ENCODE results near the gene ADAMTS4.
"Not testable (repeated sequence)": the region's sequence is repeated elsewhere in the genome, so short reads cannot be mapped to it uniquely, and the experiment has no call there.

ADAMTS4 gene

GRCh38 chr1:161198897-161199431 lies at the start of gene ADAMTS4:
Gene ADAMTS4 (minus strand): TSS chr1:161199054. CDS start chr1:161198627, 427 bp downstream.
- no peak for DNase-seq (ENCODE audit: low read depth)

GRCh38 chr1:161244888-161245287 lies 46.0 kb upstream of the ADAMTS4 start:
- no peak for DNase-seq (ENCODE audit: low read depth)

DNA sequence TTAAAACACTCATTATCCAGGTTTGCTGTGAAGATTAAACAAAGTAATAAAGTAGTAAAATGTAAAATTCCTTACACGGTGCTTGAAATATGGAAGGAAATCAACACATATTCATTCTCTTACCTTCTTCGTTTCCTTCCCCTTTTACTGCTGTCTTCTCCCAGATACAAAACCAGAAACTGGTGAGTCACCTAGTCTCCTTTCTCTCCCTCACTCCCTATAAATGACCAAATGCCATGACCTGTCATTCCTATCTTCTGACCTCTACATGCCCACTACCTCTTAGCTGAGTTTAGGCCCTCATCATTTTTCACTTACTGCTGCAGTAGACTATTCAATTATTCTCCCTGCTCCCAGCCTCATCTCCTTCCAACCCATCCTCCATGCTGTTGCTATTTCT lies 43.5 kb upstream of the ADAMTS4 start:
- DNase-seq (ENCODE audit: low read depth): no peak

- DNase-seq (ENCODE audit: low read depth): no peak
These were observed 42.8 kb upstream of the ADAMTS4 start for GRCh38 chr1:161241682-161242081.

- no peak for DNase-seq (ENCODE audit: low read depth)
These were observed 39.2 kb upstream of the ADAMTS4 start, which contains the start of gene NR1I3 for GRCh38 chr1:161238039-161238473. Gene NR1I3 (minus strand): TSS chr1:161238203. CDS start chr1:161236565, 1,638 bp downstream.

DNA sequence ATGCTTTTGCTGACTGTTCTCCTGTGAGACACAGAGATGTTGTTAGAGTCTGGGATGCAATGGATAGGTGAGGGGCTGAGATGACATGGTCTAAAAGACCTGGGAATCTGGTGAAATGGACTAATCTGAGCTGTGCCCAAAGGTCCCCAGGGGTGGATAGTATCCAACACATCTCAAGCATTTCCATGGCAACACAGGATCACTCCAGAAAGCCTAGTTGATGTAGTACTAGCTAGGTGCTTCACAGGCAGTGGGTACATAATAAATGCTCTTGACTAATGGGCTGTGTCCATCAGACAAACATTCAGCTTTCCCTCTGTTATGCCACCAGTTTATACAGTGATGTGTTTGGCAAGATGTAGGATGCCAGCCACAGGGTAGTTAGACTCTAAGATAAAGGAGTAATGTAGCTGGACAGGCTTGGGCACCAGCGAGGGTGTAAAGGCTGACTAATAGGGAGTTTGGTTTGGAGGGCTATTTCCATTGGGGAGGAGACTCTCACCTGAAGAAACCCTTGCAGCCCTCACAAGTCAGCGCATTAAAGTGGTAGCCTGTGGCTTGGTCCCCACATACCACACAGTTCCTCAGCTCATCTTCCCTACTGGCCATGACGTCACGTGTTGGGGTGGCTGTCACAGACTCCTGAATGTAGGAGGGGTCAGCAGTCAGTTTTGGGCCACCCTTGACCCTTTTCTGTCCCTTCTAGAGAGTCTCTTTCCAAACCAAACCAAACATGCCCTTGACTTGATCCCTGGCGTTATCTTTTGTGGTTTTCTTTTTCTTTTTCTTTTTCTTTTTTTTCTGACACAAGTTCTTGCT lies 37.3 kb upstream of the ADAMTS4 start:
- no peak for DNase-seq (ENCODE audit: low read depth)

DNA sequence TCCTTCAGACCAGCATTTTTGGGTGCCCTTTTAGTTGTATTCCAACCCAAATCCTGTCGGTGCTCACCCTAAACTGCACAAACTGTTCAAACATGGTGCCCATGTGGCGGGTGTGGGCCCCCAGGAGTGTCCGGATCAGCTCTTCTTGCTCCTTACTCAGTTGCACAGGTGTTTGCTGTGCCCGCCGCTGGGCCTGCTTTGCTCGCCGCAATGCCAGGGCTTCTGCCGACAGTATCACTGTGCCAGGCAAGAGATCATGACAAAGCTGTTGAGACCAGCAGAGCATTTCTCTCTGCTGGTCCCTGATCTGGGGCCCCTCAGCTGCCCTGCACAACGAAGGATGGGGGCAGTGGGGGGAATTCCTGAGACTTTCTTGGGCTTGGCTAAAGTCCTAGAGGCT lies 34.2 kb upstream of the ADAMTS4 start:
- no peak for DNase-seq (ENCODE audit: low read depth)

- no peak for DNase-seq (ENCODE audit: low read depth)
These were observed 31.9 kb upstream of the ADAMTS4 start for GRCh38 chr1:161230762-161231161.

DNA sequence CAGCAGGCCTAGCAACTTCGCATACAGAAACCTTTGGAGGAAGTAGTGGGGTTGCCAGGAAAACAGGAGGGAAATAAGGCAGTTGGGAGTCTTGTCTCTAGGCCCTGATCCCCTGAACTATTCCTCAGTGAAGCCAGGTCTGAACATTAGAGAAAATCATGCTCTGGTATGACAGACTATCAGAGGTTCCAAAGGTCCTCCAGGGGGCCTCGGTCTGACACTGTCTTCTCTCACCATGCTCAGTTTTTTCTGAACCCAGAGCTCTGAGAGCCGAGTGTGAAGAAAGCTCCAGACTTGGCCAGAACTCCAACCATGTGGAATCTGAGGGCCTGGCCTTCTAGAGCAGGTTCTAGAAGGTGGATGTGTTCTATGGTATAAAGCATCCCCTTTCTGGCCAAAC lies 31.0 kb upstream of the ADAMTS4 start:
- DNase-seq (ENCODE audit: low read depth): no peak

DNA sequence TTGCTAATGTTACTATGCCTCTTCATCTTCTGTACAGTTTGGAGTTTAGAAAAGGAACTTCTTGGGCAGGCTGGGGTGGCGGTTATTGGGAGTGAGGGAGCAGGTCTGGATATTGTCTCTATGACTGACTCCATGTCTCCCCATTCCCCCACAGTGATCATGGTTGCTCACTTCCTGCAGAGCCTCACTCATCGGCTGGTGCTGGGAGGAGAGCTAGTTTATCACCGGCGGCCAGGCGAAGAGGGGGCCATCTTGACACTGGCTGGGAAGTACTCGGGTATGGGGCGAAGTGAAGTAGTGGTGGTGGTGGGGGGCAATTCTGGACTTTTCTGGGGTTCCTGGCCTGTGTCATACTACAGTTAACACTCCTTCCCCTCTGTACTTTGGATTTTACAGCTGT lies 29.2 kb upstream of the ADAMTS4 start:
- DNase-seq (ENCODE audit: low read depth): no peak

DNA sequence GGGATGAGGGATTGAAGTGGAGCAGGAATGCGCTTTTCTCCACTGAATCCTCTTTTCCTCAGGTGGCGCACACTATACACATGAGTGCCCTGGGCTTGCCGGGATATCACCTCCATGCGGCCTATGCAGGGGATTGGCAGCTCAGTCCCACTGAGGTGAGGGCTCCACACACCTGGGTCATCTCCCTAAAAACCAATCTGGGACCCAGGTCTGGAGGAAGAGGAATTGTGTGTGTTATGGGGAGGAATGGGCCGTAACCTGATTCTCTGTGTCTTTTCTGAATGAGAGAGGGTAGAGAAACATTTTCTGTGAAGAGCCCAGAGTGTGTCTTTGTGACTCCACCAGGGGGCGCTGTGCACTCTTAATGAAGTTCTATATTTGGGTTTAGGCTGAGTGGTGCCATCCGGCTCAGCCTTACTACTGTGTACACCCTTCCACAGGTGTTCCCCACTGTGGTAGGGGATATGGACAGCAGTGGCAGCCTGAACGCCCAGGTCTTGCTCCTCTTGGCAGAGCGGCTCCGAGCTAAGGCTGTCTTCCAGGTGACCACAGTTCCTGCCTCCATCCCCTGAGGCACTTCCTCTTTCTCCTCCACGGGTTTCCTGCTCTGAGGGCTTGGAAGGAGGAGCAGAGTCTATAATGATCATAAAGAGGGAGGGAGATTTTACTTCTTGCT lies 28.5 kb upstream of the ADAMTS4 start:
- DNase-seq (ENCODE audit: low read depth): peak; percentile 93

DNA sequence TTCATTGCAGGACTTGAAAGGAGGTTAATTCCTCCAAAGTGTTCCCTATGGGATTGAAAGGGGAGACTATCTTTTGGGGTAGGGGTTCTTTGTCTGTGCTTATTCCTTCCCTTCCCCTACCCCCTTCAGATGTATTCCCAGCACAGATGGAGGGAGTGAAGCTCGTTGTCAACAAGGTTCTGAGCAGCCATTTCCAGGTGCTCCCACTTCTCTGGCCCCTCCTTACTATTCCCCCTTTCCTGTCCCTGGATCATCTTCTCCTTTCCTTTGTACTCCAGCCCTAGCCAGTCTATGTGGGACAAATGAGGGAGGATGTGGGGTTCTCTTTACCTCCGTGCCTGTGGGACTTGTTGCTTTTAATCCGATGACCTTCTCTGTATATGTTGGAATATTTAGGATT lies 27.9 kb upstream of the ADAMTS4 start:
- DNase-seq (ENCODE audit: low read depth): no peak

GRCh38 chr1:161226320-161226711 lies 27.5 kb upstream of the ADAMTS4 start:
- no peak for DNase-seq (ENCODE audit: low read depth)

GRCh38 chr1:161225534-161226319 lies 26.9 kb upstream of the ADAMTS4 start, which contains the start of gene TOMM40L:
Gene TOMM40L (plus strand): TSS chr1:161226060. CDS start chr1:161226490, 430 bp downstream.
- DNase-seq (ENCODE audit: low read depth): peak; percentile 74

DNA sequence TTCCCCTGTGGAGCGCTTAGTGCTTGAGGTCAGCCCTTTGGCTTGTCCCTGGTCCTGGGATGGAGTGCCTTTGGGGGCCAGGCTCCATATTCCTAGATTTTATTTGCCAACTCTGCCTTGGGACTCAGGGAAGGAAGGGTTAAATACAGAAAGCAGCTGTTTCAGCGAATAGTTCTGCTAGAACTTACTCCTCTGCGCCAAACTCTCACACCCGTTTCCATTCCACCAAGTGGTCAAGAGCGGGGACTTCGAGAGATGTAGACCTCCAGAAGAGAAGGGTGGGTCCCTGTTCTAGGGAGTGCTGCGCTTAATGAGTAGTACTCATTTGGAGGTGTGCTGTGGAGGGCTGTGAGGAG lies 26.3 kb upstream of the ADAMTS4 start:
- no peak for DNase-seq (ENCODE audit: low read depth)

GRCh38 chr1:161224695-161225087 lies 25.8 kb upstream of the ADAMTS4 start:
- not testable (repeated sequence) for DNase-seq (ENCODE audit: low read depth)

DNA sequence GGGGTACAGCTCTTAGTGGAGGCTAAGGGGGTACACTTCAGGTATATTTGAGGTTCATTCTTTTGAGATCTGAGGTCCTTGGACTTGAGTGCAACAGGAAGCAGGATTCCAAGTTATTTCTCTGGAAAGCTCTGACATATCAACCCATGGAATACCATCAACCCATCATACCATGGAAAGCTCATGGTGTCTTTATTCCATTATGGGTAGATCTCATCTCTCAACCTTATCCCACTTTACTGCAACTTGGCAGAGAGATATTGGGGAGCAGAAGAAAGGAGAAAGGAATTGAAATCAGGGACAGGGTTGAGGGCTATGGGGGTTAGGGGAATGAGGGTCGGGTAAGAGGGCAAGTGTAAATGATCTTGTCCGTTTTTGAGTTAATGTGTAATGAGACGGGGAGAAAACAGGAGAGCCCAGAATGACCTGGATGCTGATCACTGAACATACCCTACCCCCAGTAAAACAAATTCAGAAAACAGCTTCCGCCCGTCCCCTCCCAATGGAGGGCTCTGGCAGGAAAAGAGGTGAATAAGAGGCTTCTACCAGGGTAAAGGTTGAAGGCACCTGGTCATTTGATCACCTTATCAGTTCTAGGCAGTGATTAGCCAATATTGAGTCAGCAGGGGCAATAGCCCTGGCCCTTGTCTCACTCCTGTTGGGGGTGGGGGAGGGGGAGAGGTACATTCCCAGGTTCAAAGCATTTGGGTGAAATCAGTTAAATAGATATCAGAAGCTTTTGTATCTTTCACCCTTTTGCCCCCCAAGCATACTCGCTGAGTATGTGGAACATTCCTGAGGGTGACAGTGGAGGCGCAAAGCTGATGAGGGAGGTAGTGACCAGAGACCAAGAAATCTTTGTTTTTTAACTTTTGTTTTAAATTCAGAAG lies 25.2 kb upstream of the ADAMTS4 start:
- no peak for DNase-seq (ENCODE audit: low read depth)

DNA sequence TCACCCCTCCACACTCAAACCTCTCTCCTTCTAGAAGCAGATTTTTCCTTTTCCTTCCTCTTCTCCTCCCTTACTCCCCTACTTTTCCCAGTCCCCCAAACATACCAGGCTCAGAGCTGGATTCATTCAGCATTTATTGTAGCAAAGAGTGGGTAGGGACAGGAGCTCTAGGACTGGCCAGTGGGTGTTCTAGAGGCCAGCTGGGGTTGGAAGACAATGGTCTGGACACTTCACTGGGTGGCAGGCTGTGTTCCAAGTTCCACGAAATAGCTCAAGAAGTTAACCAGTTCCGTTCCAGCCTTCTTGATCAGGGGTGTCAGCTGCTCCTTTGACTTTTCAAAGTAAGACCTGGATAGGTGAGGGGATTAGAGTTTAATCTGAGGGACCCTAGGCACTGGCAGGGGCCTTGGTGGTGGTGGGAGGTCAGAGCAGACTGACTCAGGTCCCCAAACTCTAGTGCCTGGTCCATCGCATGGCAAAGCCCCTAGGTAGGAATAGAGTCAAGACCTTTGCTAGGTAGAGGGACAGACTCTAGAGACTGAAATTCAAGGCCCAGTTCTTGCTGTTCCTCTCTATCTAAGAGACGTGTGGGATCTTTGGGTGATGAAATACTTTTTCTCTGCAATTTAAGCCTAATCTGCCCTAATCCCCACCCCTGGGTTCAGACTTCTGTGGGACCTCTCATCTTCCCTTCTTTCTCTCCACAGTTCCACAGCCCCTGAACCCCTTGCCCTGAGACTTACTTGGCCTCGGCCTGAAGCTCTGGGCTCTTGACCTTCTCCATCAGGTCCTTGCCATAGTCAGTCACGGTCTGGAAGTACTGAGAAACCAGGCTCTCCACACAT lies 23.5 kb upstream of the ADAMTS4 start:
- no peak for DNase-seq (ENCODE audit: low read depth)

GRCh38 chr1:161220002-161220401 lies 21.1 kb upstream of the ADAMTS4 start:
- DNase-seq (ENCODE audit: low read depth): no peak
